ENCODE data around the gene CTAGE4.
"Not testable (repeated sequence)": the region's sequence is repeated elsewhere in the genome, so short reads cannot be mapped to it uniquely, and the experiment has no call there.

Gene CTAGE4

GRCh38 chr7:144231027-144231426 is 47.8 kb downstream of the CTAGE4 start:
- not testable (repeated sequence) for H3K4me1 ChIP-seq (ENCODE audit: insufficient read depth, low read length); H3K9me3 ChIP-seq (ENCODE audit: control insufficient read depth, insufficient read depth, low read length); H3K36me3 ChIP-seq (ENCODE audit: insufficient read depth, low read length); H3K9ac ChIP-seq (ENCODE audit: low read depth, low read length)

DNA sequence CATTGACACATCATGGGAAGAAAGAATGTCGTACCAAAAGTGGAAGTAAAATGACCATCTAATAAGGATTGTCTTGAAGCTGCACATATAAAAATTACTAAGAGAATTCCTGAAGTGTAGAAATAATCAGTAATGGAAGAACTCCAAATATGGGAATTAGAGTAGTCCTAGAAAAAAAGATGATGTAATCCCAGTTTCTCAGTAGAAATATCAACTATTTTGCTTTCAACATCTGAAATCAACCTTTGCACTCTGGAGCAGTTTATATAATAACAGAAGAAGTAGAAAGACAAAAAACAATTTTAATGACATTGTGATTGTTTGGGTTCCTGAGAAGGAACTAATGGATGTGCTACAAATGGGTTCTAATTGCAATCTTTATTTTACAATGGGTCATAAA is 49.8 kb downstream of the CTAGE4 start:
- not testable (repeated sequence) for H3K4me1 ChIP-seq (ENCODE audit: insufficient read depth, low read length); H3K36me3 ChIP-seq (ENCODE audit: insufficient read depth, low read length); H3K9ac ChIP-seq (ENCODE audit: low read depth, low read length); H3K9me3 ChIP-seq (ENCODE audit: control insufficient read depth, insufficient read depth, low read length)

Measured in ES-I3 (cell line).